B cell (primary cell): ENCODE data around the gene NOL11.

Experiments
- CTCF ChIP-seq: fragments of 200-600 bp; IDR thresholded peaks from one replicate; pipeline ENCODE4 v1.8.0; 2022; ENCODE audit warnings: antibody characterized with exemption, mild to moderate bottlenecking
- EZH2 ChIP-seq: IDR thresholded peaks from 2 replicates; pipeline ENCODE4 v1.6.1; 2012; ENCODE audit warnings: borderline replicate concordance, low read depth, mild to moderate bottlenecking, moderate library complexity, low read length; ENCODE audit not compliant: insufficient read depth, poor library complexity, severe bottlenecking

GRCh38 chr17:67671493-67671892, 46.2 kb upstream of the NOL11 start:
- TF ChIP-seq CTCF (no peak), EZH2 (no peak)
